ENCODE measurements around the gene NTM.
"Not testable (repeated sequence)": the region's sequence is repeated elsewhere in the genome, so short reads cannot be mapped to it uniquely, and the experiment has no call there.

The NTM gene

DNA sequence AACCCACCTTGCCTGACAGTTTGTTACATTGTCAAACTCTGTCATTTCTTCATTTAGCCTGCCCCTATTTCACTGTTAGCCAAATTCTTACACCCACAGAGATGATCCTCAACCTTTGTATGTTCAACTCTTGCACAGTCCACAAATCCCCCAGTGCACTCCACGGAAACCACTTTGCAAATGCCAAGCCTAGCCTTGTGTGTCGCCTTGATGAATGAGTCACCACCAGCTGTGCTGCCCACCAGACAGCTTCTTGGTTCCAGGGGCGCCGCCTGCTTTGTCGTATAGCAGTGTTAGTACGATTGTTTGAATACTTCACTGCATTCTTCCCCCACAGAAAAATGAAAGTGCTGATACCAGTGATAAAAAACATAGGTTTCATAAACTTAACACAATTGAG, 686.3 kb downstream of the NTM start:
- DNase-seq (ENCODE audit: low read depth in 4 of 4, low spot score in 1 of 4), result no peak

DNA sequence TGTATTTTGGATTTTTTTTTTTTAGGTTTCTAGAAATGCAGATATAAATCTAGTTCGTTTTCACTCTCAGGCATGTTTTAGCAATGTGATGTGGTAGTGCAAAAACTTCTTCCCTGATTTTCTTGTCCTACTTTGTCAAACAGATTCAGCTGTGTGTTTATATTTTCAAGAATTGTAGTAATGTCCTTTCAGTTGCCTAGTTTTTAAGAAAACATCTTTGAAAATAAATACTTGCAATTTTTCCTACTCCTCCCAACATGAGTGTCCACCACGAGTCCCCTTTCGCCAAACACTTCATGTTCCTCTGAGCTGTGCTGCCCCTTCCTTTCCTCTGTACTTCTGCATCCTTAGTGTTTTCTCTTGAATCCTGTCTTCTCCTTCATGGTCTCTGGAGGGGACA, 686.9 kb downstream of the NTM start:
- no peak for DNase-seq (ENCODE audit: low read depth in 4 of 4, low spot score in 1 of 4)

DNA sequence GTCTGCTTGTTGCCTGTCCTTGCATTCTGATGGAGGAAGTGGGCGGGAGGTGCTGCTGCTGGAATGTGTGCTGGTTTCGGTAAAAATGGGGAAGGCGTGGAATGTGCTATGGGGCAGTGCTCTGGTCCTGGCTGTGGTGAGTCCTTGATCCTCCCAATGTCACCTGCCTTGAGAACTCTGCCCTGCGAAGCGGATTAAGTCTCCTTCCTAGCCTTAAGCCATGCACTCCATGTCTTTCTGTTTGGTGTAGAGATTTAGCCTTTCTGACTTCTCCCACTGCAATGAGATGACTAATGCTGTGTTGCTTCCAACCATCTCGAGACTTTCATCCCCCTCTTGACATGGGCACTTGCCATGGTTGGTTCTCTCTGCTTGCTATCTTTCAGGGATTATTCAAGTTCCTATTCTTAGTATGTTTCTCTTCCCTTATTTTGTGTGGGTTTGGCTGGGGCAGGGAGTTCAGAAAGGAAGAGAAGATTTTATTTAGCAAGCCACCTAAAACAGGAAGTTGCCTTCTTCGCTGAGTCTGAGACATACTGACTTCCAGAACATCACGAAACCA, 687.9 kb downstream of the NTM start:
- no peak for DNase-seq (ENCODE audit: low read depth in 4 of 4, low spot score in 1 of 4)

DNA sequence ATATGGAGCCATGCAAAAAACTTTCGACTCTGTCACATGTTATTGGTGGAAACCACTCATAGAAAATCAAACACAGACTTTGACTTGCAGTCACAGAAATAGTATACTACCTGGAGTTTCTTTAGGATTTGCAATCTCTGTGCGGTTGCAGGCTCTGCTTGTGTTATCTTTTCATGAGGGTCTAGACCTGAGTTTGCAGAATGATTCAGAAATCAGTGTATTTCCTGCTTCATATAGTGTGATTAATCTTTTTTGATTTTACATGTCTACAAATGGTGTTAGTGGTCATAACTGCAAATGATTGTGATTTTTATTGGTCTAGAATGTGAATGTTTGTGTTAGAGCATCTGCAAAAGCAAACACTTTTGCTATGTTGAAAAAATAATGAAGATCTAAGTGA, 690.2 kb downstream of the NTM start:
- DNase-seq (ENCODE audit: low read depth in 4 of 4, low spot score in 1 of 4), result no peak

DNA sequence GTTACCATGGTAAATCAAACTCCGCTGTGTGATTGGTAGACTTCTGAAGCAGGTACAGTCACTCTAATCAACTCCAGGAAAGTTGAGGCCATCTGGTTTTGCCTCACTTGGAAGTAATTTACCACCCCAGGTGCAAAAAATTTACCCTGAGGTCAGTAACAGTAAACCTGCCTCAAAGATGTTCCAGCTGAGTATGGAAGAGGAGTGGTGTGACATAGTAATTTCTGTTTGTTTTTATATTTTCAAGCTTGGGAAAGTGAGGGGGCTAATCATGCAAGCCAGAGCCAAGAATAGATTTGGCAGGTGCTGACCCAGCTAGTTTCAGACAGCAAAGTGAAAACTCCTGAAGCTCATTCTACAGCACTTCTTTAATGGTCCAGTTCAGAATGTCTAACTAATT, 691.6 kb downstream of the NTM start:
- no peak for DNase-seq (ENCODE audit: low read depth in 4 of 4, low spot score in 1 of 4)

DNA sequence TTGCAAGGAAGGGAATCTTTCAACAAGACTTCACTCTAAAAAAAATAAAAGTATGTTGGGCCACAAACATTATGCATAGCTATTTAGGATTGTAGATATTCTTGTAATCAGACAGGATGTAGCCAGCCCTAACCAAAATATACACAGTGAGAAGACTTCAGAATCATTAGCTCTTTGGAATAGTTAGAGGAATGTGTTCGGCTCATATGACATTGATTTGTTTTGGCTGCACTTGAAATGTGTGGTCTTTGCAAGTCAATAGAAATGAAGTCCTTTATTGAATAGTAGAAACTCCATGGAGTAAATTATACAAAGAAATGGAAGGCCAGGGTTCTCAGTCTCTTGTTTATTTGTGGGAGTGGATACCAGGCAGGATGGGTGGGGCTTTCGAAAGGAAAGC, 692.1 kb downstream of the NTM start:
- no peak for DNase-seq (ENCODE audit: low read depth in 4 of 4, low spot score in 1 of 4)

DNA sequence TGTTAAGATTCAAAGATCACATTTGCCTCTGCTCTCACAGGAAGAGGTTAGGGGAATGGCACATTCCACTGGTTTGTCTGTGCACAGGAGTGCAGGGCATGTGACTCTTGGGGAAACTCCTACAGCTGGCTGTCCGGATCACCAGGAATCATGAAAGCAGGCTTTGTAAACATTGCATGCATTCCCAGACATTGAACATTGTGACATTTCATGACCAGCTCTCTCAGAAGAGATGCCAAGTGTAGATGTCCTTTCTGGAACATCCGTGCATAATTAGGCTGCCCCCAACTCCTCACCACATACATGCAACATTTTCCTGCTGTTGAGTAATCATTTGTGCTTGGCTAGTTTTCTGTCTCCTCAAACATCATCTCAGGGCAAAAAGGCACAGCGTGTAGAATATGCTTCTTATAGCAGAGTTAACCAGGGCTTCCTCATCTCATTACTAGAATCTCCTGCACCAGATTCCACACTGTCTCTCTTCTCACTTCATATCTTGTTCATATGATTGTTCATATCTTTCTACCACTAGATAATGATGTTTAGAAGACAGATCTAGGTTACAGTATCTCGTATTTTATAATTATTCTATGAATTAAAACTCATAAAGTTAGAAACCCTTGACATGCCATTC, 694.7 kb downstream of the NTM start:
- no peak for DNase-seq (ENCODE audit: low read depth in 4 of 4, low spot score in 1 of 4)

DNA sequence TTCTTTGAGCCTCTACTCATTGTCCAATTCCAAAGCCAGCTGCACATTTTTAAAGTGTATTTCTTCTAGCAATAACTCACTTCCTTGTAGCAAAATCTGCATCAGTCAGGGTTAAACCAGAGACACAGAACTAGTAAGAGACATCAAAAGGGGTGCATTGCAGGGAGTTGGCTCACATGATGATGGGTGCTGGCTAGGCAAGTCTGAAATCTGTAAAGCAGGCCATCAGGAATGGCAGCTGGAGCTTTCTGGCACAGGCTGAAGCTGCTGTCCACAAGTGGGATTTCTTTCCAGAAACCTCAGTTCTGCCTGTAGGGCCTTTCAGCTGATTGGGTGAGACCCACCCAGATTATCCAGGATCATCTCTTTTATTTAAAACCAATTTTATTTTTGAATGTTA, 698.1 kb downstream of the NTM start:
- DNase-seq (ENCODE audit: low read depth in 4 of 4, low spot score in 1 of 4), result no peak

DNA sequence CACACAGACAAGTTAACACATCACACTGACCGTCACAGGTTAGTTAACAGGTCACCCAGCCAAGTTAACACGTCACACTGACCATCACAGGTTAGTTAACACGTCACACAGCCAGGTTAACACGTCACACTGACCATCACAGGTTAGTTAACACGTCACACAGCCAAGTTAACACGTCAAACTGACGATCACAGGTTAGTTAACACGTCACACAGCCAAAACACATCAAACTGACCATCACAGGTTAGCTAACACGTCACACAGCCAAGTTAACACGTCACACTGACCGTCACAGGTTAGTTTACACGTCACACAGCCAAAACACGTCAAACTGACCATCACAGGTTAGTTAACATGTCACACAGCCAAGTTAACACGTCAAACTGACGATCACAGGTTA, 699.2 kb downstream of the NTM start:
- DNase-seq (ENCODE audit: low read depth in 4 of 4, low spot score in 1 of 4), result not testable (repeated sequence)

DNA sequence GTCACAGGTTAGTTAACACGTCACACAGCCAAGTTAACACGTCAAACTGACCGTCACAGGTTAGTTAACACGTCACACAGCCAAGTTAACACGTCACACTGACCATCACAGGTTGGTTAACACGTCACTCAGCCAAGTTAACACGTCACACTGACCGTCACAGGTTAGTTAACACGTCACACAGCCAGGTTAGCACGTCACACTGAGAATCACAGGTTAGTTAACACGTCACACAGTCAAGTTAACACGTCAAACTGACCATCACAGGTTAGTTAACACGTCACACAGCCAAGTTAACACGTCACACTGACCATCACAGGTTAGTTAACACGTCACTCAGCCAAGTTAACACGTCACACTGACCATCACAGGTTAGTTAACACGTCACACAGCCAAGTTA, 700.5 kb downstream of the NTM start:
- not testable (repeated sequence) for DNase-seq (ENCODE audit: low read depth in 4 of 4, low spot score in 1 of 4)

DNA sequence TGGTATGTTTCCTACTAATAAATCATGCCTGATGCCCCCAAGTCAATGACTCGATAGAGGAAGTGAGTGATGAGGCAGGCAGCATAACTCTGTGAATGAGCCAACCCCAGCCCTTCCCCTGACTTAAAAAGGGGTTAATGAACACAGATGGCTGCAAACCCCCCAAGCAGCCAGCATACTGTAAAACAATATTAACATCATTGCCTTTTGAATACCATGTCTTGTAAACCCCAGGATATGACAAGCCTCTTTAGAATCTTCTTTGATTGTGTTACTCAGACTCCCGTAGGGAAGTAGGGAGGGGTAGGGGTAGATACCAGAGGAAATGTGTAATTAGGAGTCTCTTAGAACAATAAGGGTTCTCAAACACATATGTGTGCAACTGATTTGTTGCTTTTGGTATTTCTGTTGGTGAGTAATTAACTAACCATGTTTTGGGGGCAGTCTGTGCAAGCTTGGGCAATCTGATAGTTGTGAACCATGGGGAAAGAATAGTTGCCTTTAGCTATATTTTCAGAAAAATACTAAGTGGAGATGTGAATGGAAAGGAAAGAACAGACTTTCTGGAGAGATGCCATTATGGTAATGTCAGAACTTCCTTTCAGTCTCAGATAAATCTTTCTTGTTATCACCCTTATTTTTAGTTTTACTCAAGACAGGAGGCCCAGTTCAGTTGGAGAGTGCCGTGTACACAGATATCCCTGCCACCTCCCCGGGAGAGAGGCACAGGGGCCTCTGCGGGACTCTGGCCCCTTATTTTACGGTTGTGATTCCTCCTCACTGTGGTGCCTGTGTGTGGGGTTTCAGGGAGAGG, 701.8 kb downstream of the NTM start:
- no peak for DNase-seq (ENCODE audit: low read depth in 4 of 4, low spot score in 1 of 4)

DNA sequence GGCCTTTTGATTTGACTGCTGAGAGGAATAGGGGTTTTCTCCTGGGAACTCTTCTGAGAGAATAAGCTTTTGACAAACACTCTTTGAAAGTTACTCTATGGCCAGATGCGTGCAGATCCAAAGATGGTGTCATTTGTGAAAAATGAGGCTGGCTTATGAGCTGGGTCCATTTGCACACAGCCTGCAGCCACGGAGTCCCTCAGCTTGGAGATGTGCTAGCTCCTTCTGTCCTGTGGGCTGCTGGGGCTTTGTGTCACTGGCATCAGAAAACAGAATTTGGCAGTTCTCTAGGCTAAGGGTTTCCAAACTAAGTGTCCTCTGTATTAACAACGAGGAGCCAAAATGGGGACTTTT, 702.4 kb downstream of the NTM start:
- no peak for DNase-seq (ENCODE audit: low read depth in 4 of 4, low spot score in 1 of 4)

DNA sequence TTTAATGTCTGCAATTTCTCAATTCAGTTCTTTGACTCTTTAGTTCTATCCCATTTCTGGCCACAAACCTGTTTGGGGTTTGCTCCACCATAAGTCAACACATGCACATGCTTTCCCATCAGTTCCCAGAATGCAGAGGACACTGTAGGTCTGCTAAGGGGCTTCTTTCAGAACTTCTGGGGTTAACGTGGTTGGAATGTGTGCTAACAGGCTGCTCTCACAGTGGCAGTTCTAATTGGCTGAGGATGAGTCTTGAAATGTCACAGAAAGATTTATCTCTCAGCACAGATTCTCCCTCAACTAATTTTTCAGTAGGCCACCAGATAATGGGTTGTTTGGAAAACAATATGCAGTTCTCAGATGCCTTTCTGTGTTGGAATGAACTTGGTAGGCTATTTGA, 703.4 kb downstream of the NTM start:
- no peak for DNase-seq (ENCODE audit: low read depth in 4 of 4, low spot score in 1 of 4)

DNA sequence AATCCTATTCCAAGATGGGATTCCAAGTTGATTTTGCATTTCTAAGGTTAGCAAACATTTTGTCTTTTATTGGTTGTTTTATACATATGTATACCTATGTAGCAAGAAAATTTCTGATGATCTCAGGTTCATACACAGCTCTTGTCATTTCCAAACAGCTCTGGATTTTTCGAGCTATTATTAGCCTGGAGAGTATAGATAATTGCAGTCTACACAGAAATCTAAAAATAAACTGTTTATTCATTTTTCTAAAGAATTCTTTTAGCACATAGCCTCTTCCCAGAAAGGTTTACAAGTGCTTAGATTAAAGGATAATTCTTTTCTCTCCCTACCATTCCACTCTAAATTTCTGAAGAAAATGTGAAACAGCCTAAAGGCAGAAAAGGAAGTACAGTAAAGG, 705.0 kb downstream of the NTM start:
- no peak for DNase-seq (ENCODE audit: low read depth in 4 of 4, low spot score in 1 of 4)

DNA sequence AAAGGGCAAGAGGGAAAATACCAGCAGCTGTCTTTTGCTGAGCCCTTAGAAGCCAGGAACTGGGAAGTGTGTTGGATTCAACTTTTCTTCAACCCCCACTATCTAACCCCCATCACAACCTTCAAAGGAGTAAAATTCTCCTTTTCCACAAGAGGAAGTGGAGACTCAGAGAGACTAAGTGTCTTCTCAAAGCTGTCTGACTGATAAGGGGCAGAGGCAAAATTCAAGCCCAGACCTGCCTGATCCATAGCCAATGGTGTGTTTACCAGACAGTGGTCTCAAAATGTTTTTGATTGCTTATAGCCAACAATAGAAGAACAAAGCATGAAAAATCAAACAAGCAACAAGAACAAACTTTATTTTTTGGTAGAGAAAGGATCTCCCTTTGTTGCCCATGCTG, 707.0 kb downstream of the NTM start:
- DNase-seq (ENCODE audit: low read depth in 4 of 4, low spot score in 1 of 4), result no peak

DNA sequence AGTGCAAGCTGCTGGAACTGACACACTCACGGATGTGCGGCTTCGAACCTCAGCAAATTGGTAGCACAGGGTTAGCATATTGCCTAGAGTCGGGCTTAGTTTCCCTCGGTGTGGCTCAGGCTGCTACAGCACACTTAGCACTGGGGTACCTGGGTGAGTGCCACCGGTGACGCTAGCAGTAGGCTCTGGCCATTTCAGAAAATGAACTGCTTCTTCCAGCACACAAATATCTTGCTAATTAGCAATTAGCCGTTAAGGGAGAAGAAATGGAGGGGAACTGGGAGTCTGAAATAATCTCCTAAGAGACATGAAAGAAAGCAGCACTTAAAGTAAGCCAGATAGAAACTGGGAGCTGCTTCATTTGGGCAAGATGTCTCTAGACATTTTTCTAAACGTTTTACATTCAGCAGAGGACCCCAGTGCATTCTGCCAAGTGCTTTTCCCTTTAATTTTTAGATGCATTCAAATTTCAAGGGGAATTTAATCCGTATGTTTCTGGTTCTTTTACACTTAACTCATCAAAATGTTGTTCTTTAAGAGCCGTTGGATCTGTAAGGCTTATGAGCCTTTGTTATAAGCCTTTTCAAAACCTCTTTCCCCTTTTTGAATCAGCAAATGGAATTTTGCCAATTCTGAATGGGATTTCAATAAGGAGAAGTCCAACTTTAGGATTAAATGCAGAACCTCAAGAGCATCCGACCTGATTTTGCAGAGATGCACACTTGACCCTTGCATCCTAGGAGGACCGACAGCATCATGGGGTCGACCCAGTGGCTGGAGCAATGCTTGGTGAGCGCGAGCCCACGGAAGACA, 708.1 kb downstream of the NTM start:
- DNase-seq (ENCODE audit: low read depth in 4 of 4, low spot score in 1 of 4), result no peak

DNA sequence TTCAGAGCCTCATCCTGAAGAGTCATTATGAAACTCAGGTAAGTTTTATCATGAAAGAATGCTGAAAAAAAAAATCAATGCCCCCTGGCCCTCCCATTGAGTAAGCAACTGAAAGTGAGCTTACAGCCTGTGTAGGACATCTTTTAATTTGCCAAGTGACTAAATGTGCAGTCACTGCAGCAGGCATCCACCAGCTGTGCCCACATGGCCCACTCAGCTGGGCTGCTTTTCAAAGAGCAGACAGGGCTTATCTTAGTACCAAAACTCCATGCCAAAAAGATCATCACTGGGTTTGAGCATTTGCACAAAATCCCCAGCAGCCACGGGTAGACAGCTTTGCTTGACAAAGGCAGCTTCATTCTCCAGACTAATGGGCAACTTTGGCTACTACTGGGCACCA, 709.7 kb downstream of the NTM start:
- DNase-seq (ENCODE audit: low read depth in 4 of 4, low spot score in 1 of 4), result no peak

DNA sequence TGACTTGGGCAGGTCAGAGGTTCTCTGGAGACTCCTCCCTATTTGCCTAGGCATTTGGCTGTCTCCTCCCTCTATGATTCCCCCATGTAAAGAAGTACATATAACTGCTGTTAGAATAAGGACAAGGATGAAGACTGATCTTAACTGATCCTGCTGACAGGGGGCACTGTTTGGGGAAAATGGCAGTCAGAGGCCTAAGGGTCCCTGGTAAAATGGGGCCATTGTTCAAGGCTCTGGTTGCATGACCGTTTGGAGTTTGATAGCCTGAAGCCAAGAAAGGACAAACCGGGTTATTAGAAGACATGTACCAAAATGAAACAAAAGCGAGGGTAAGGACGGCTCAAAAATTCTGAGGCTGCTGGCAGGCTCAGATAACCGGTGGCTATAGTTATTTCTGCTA, 712.2 kb downstream of the NTM start:
- no peak for DNase-seq (ENCODE audit: low read depth in 4 of 4, low spot score in 1 of 4)

DNA sequence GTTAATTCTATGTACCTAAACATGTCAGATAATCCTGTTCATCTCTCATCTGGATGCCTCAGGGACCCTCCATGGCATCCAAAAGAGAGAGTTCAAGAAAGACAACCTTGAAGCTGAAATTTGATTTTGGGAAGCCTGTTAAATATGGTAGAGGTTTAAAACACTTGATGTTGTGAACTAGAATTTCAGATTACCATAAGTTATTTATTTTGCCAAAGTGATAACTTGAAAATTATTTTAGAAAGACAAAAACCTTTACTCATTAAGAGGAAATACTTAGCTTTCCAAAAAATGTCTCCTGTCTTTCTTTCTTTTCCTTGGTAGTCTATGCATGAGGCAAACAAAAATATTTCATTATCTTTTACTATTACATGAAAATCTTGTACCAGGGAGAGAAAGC, 714.0 kb downstream of the NTM start:
- DNase-seq (ENCODE audit: low read depth in 4 of 4, low spot score in 1 of 4), result no peak

DNA sequence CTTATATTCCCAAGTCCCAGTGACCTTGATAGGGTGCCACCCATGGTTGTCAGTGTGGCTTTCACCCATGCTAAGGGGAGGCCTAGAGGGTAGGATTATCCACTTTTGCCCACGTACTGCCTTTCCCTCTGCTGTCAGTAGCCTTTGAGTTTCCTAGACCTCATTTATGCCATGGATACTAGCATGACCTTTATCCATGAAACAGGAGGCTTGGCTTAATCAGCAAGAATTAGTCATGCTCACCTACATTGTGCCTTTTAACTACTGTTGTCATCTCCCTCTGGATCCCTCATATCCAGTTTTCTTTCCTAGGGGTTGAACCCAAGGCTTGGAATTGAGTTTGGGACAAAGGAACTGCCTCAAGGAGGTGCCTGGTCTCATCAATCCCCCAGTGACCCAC, 716.7 kb downstream of the NTM start:
- DNase-seq (ENCODE audit: low read depth in 4 of 4, low spot score in 1 of 4), result no peak

DNA sequence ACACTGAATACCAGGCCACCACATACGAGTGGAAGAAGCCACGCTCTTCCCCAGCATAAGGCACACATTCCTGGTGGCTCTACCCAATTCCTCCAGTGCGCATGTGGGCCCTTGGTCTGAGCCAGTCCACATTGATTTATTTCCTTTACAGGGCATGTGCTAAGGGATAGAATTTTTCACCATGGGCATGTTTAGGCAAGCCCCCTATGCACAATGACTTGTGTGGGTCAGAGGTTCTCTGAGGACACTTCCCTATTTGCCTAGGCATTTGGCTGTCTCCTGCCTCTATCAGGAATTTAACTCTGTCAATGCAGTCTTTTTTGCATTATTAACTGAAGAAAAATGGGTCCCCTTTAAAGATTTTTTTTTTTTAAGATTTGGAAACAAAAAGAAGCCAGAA, 718.1 kb downstream of the NTM start:
- DNase-seq (ENCODE audit: low read depth in 4 of 4, low spot score in 1 of 4), result no peak
